ENCODE results near the gene DCAF6. TPM values are rescaled to one million over a fixed set of nuclear protein-coding genes. Genes with fewer than 3 reads are reported as not detected.

DCAF6 gene
- total and polyA plus RNA-seq, 12 donors: 49.0 to 226 (median 197) TPM

DNA sequence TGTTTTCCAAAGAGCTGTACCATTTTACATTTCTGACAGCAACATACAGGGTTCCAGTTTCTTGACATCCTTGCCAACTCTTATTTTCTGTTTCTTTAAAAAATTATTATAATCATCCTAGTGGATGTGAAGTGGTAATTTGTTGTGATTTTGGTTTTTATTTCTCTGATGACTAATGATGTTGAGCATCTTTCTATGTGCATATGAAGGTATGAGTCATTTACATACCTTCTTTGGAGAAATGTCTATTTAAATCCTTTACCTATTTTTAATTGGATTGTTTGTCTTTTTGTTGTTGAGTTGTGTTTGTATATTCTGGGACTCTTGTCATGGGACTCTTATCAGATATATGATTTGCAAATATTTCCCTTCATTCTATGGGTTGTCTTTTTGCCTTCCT lies 21.2 kb downstream of the DCAF6 start:
- Histone ChIP-seq H3K27ac (no peak overlapping the region), H3K27me3 (no peaks in the 10 kb centered on the region), H3K4me1 (peaks cover 0 to 15% (median 0%) of the 10 kb centered on the region in 9 donors), H3K4me3 (no peak overlapping the region), H3K36me3 (peaks cover 0 to 45% (median 11%) of the 10 kb centered on the region in 9 donors), H3K9me3 (no peaks in the 10 kb centered on the region)
- TF ChIP-seq, protein P1, sequence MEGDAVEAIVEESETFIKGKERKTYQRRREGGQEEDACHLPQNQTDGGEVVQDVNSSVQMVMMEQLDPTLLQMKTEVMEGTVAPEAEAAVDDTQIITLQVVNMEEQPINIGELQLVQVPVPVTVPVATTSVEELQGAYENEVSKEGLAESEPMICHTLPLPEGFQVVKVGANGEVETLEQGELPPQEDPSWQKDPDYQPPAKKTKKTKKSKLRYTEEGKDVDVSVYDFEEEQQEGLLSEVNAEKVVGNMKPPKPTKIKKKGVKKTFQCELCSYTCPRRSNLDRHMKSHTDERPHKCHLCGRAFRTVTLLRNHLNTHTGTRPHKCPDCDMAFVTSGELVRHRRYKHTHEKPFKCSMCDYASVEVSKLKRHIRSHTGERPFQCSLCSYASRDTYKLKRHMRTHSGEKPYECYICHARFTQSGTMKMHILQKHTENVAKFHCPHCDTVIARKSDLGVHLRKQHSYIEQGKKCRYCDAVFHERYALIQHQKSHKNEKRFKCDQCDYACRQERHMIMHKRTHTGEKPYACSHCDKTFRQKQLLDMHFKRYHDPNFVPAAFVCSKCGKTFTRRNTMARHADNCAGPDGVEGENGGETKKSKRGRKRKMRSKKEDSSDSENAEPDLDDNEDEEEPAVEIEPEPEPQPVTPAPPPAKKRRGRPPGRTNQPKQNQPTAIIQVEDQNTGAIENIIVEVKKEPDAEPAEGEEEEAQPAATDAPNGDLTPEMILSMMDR (IDR thresholded peaks at IDR 0.05): no peak
- intact Hi-C loops (cut with DNase I): no loop called here
- DNase-seq (no peak), ATAC-seq (no peak)

DNA sequence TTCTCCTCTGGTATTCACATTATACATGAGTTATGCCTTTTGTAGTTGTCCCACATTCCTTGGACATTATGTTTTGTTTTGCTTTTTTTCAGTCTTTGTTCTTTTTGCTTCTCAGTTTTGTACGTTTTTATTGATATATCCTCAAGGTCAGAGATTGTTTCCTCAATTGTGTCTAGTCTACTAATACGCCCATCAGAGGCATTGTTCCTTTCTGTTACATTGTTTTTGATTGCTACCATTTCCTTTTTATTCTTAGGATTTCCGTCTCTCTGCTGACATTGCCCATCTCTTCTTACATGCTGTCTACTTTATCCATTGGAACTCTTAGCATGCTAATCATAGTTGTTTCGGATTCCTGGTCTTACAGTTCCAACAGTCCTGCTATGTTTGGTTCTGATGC lies 28.2 kb downstream of the DCAF6 start:
- DNase-seq (no peak), ATAC-seq (peak in 2 of 8 donors; percentile 27 to 35)
- Histone ChIP-seq H3K36me3 (peaks cover 0 to 43% (median 0%) of the 10 kb centered on the region in 9 donors), H3K27ac (peak overlapping the region in 2 of 10 donors; percentile 56 to 67), H3K27me3 (no peaks in the 10 kb centered on the region), H3K9me3 (peaks cover 0 to 13% (median 0%) of the 10 kb centered on the region in 11 donors), H3K4me1 (peaks cover 0 to 31% (median 10%) of the 10 kb centered on the region in 9 donors), H3K4me3 (no peak overlapping the region)
- 50 to 57% methylated on average over 4 of the region's 4 CpGs for WGBS, 2 donors
- TF ChIP-seq, protein P1 (IDR thresholded peaks at IDR 0.05): no peak
- intact Hi-C loops (cut with DNase I): no loop called here

DNA sequence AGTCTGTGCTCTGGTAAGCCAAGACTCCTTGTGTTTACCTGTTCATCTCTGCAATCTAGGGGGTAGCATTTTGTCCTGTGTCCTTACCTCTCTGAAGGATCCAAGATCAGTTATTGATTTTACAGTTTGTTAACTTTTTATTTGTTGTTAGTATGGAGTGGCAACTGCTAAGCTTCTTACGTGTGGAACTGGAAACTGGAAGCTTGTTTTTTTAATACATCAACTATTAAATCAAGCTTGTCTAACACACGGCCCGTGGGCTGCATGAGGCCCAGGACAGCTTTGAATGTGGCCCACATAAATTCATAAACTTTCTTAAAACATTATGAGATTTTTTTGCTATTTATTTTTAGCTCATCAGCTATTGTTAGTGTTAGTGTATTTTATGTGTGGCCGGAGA lies 29.6 kb downstream of the DCAF6 start:
- WGBS, 2 donors: 83 to 92% methylated on average over 4 of the region's 4 CpGs
- Histone ChIP-seq H3K9me3 (peaks cover 0 to 13% (median 0%) of the 10 kb centered on the region in 11 donors), H3K4me3 (no peak overlapping the region), H3K4me1 (peaks cover 0 to 26% (median 10%) of the 10 kb centered on the region in 9 donors), H3K27me3 (no peaks in the 10 kb centered on the region), H3K36me3 (peaks cover 0 to 57% (median 0%) of the 10 kb centered on the region in 9 donors), H3K27ac (no peak overlapping the region)
- DNase-seq (no peak), ATAC-seq (no peak)
- TF ChIP-seq, protein P1 (IDR thresholded peaks at IDR 0.05): no peak
- intact Hi-C loops (cut with DNase I): no loop called here

DNA sequence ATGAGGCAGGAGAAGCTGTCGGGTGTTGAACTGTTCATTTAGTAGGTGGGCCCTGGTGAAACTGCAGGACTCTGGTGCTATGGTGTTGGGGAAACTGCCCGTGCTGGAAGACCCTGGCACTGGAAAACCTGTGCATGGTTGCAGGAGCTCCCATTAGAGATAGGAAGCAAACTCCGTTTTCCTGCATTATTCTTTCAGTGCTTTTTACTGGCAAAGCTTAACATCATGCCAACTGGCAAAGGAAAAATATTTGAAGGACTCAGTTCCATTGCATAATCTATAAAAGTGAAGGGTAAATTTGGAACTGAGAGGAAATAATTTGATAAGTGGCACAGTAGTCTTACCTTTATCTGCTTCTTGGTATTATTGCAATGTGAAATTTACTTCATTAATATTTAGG lies 32.1 kb downstream of the DCAF6 start:
- DNase-seq (no peak), ATAC-seq (peak in 1 of 8 donors; percentile 8)
- H3K9me3 ChIP-seq: peaks cover 0 to 13% (median 0%) of the 10 kb centered on the region in 11 donors
- no peaks in the 10 kb centered on the region for H3K27me3 ChIP-seq
- H3K27ac ChIP-seq: no peak overlapping the region
- intact Hi-C loops (cut with DNase I): no loop called here
- peaks cover 0 to 61% (median 0%) of the 10 kb centered on the region in 9 donors for H3K36me3 ChIP-seq
- TF ChIP-seq, protein P1 (IDR thresholded peaks at IDR 0.05): no peak
- H3K4me3 ChIP-seq: no peak overlapping the region
- H3K4me1 ChIP-seq: peaks cover 0 to 29% (median 10%) of the 10 kb centered on the region in 9 donors
- WGBS, 2 donors: 61 to 77% methylated on average over 3 of the region's 3 CpGs

All from heart right ventricle (tissue), 16 donors.